Activated B cell treated with CpG ODN at 0.5 μM for 24 hours (primary cell): Measurements from ENCODE around the gene OSCAR. TPM values are rescaled to one million over a fixed set of nuclear protein-coding genes. Genes with fewer than 3 reads are reported as not detected.

Experiments
- ATAC-seq: fragments of 200-7000 bp; cut with Tn5 transposase; one replicate; pipeline ENCODE4 v1.10.0; 2021; ENCODE audit warnings: low read depth, mild to moderate bottlenecking, moderate library complexity
- CTCF ChIA-PET: fragments of 350-600 bp; sonication (Branson Sonifier 250); formaldehyde crosslinking; loops from one replicate; lab custom pipeline; 2021; ENCODE audit warnings: antibody characterized with exemption; lab: Charles Lee
- POLR2A ChIA-PET: fragments of 350-600 bp; sonication (Branson Sonifier 250); formaldehyde crosslinking; loops from one replicate; lab custom pipeline; 2021; ENCODE audit warnings: antibody characterized with exemption; lab: Charles Lee
- DNase-seq: peaks from one replicate; pipeline ENCODE4 v3.0.0; 2022
- H3K27ac Mint-ChIP-seq: one replicate; pipeline ENCODE4 v1.8.0; 2020; ENCODE audit warnings: mixed read lengths
- H3K27me3 Mint-ChIP-seq: one replicate; pipeline ENCODE4 v1.8.0; 2021; ENCODE audit warnings: mixed read lengths
- H3K36me3 Mint-ChIP-seq: one replicate; pipeline ENCODE4 v1.8.0; 2021; ENCODE audit warnings: low read depth, mixed read lengths
- H3K4me1 Mint-ChIP-seq: one replicate; pipeline ENCODE4 v1.8.0; 2021; ENCODE audit warnings: mixed read lengths
- H3K4me3 Mint-ChIP-seq: one replicate; pipeline ENCODE4 v1.8.0; 2020; ENCODE audit warnings: mild to moderate bottlenecking, mixed read lengths
- H3K9me3 Mint-ChIP-seq: one replicate; pipeline ENCODE4 v1.8.0; 2020; ENCODE audit warnings: mixed read lengths
- CTCF ChIP-seq: fragments of 200-600 bp; IDR thresholded peaks from one replicate; pipeline ENCODE4 v1.8.0; 2022; ENCODE audit warnings: antibody characterized with exemption, mild to moderate bottlenecking
- intact Hi-C: fragments of 100-400 bp; cut with micrococcal nuclease; formaldehyde crosslinking; loops from one replicate; pipeline ENCODE4 v1.15.1; 2024
- total RNA-seq: library from RNA; stranded (reverse); gene quantifications from 2 replicates; pipeline ENCODE4 v1.2.3, GENCODE V29; 2022

OSCAR gene, protein sequence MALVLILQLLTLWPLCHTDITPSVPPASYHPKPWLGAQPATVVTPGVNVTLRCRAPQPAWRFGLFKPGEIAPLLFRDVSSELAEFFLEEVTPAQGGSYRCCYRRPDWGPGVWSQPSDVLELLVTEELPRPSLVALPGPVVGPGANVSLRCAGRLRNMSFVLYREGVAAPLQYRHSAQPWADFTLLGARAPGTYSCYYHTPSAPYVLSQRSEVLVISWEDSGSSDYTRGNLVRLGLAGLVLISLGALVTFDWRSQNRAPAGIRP
- 0.16 TPM in 1 of 2 replicates, not detected in the other for total RNA-seq

DNA sequence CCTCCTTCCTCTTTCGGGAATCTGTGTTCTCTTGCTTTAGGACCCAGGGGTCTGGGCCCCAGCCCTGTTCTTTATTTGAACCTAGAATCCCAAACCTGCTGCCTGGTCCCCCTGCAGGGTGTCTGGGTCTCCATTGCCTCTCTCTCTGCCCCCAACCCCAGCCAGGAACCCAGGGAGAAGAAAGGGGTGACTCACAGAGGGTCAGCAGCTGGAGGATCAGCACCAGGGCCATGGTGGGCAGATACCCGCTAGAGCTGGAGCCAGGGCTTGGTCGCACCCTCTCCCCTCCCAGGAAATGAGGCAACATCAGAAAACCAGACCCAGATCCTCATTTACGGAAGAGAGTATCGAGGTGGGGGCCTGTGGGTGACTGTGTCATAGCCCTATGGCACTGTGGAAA lies at the start of gene OSCAR:
OSCAR (minus strand) TSS at position 243 of the 400 bp plus-strand sequence; CDS start at position 232, 11 bp downstream.
- Mint-ChIP-seq H3K36me3 (peaks cover 7% of the 10 kb centered on the region), H3K27me3 (peaks cover 5% of the 10 kb centered on the region), H3K9me3 (no peaks in the 10 kb centered on the region), H3K27ac (peak within 1 kb of the TSS; percentile 18), H3K4me3 (peak within 1 kb of the TSS; percentile 47), H3K4me1 (peaks cover 21% of the 10 kb centered on the region)
- ChIA-PET CTCF (no interaction called here), POLR2A (no interaction called here)
- ATAC-seq (no peak), DNase-seq (no peak)
- intact Hi-C loops, result loop anchor here (5.0 kb wide), 3 partner anchors 233 to 1463 kb away; partner anchors contain the start of genes MYADM and ZNF83
- TF ChIP-seq CTCF, result no peak

DNA sequence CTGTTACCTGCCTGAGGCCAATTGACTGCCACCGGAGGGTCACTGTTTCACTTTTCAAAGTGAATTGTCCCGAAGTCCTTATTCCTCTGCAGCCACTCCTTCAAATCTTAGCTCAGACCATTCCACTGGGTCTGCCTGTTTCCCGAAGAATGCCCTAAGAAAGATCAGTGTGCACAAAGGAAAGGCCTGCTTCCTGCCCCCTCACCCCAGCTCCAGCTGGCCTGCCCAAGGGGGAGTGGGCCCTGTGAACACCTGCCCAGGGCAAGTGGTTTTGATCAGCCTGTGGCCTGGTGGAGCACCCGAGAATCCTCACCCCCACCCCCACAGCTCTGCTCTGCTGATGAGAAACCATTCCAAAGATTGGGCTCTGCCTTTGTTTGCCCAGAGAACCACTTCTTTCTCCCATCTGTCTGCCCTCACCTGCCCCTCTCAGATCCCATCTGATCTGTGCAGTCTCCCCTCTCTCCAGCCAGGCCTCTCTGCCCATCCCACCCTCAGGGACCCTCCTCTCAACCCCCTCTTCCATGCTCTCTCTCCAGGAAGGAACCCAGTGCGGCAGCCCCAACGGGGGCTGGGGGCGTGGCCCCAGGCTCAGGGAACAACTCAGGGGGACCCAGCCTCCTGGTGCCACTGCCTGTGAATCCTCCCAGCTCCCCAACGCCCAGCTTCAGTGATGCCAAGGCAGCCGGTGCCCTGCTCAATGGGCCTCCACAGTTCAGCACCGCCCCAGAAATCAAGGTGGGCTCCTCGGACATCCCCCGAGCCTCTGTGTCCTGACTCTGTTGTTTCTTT lies 48.6 kb upstream of the OSCAR start:
- Mint-ChIP-seq H3K4me1 (peaks cover 1% of the 10 kb centered on the region), H3K9me3 (no peaks in the 10 kb centered on the region), H3K36me3 (peaks cover 90% of the 10 kb centered on the region), H3K27me3 (no peaks in the 10 kb centered on the region), H3K4me3 (no peak overlapping the region), H3K27ac (no peak overlapping the region)
- intact Hi-C loops, result no loop called here
- ChIA-PET CTCF (no interaction called here), POLR2A (interaction anchor here (1.3 to 2.6 kb wide), 2 partner anchors 12 to 40 kb away, joined by 3 to 17 read pairs; partner anchors contain the start of genes CNOT3 and MBOAT7)
- TF ChIP-seq CTCF, result no peak
- DNase-seq (no peak), ATAC-seq (no peak)

GRCh38 chr19:54148158-54148557 lies 47.6 kb upstream of the OSCAR start:
- Mint-ChIP-seq H3K4me1 (peaks cover 1% of the 10 kb centered on the region), H3K27ac (no peak overlapping the region), H3K4me3 (no peak overlapping the region), H3K9me3 (no peaks in the 10 kb centered on the region), H3K36me3 (peaks cover 90% of the 10 kb centered on the region), H3K27me3 (no peaks in the 10 kb centered on the region)
- no peak for ATAC-seq
- no peak for DNase-seq
- ChIA-PET CTCF (no interaction called here), POLR2A (interaction anchor here (0.7 kb wide), 1 partner anchor 11 kb away, joined by 3 read pairs; no protein-coding TSS in a partner anchor)
- TF ChIP-seq CTCF, result no peak
- intact Hi-C loops, result no loop called here

- POLR2A ChIA-PET, result interaction anchor here (0.7 kb wide), 1 partner anchor 11 kb away, joined by 3 read pairs; no protein-coding TSS in a partner anchor
- intact Hi-C loops, result no loop called here
- Mint-ChIP-seq H3K36me3 (peaks cover 92% of the 10 kb centered on the region), H3K9me3 (no peaks in the 10 kb centered on the region), H3K27me3 (no peaks in the 10 kb centered on the region), H3K4me3 (no peak overlapping the region), H3K27ac (no peak overlapping the region), H3K4me1 (peaks cover 1% of the 10 kb centered on the region)
- no peak for TF ChIP-seq CTCF
- DNase-seq (no peak), ATAC-seq (no peak)
- CTCF ChIA-PET, result no interaction called here
Observed at GRCh38 chr19:54147676-54148075, 47.1 kb upstream of the OSCAR start.
